GM21825 (cell line): ENCODE measurements around the gene ZNF260.
"Not testable (repeated sequence)": the region's sequence is repeated elsewhere in the genome, so short reads cannot be mapped to it uniquely, and the experiment has no call there.

Experiments
- ATAC-seq: cut with Tn5 transposase; IDR thresholded peaks from one replicate; pipeline ENCODE4 v1.9.1; 2021; ENCODE audit warnings: mild to moderate bottlenecking, moderate library complexity; ENCODE audit not compliant: unreplicated experiment

ZNF260 gene

GRCh38 chr19:36528194-36528920 lies at the start of gene ZNF260:
Gene ZNF260 (minus strand): TSS chr19:36528271. CDS start chr19:36515238, 13,033 bp downstream.
- peak; percentile 76 for ATAC-seq

GRCh38 chr19:36577271-36577996 lies 49.4 kb upstream of the ZNF260 start:
- no peak for ATAC-seq

- ATAC-seq, result no peak
Measured at GRCh38 chr19:36574741-36575140, 46.7 kb upstream of the ZNF260 start.

GRCh38 chr19:36573895-36574720 lies 46.0 kb upstream of the ZNF260 start:
- no peak for ATAC-seq

GRCh38 chr19:36573020-36573894 lies 45.2 kb upstream of the ZNF260 start, which contains the start of gene ZNF529:
Gene ZNF529 (minus strand): TSS chr19:36573292. CDS start chr19:36572346, 946 bp downstream.
- ATAC-seq, result peak; percentile 92

GRCh38 chr19:36572593-36573019 lies 44.5 kb upstream of the ZNF260 start:
- ATAC-seq, result no peak

- ATAC-seq, result no peak
Measured at GRCh38 chr19:36564391-36564790, 36.3 kb upstream of the ZNF260 start.

- ATAC-seq, result no peak
Measured at GRCh38 chr19:36547001-36547732, 19.1 kb upstream of the ZNF260 start.

- ATAC-seq, result peak; percentile 12
Measured at GRCh38 chr19:36528921-36529518, 949 bp upstream of the ZNF260 start.

GRCh38 chr19:36527873-36528193 lies 238 bp downstream of the ZNF260 start:
- no peak for ATAC-seq

GRCh38 chr19:36527341-36527740 lies 730 bp downstream of the ZNF260 start:
- no peak for ATAC-seq

GRCh38 chr19:36526581-36526980 lies 1.5 kb downstream of the ZNF260 start:
- ATAC-seq, result no peak

- ATAC-seq, result no peak
Measured at GRCh38 chr19:36524617-36525016, 3.5 kb downstream of the ZNF260 start.

- no peak for ATAC-seq
Measured at GRCh38 chr19:36514012-36514612, 14.0 kb downstream of the ZNF260 start.

- no peak for ATAC-seq
Measured at GRCh38 chr19:36508325-36508724, 19.7 kb downstream of the ZNF260 start.

GRCh38 chr19:36501973-36502372 lies 26.1 kb downstream of the ZNF260 start:
- no peak for ATAC-seq

- ATAC-seq, result no peak
Measured at GRCh38 chr19:36497001-36497400, 31.1 kb downstream of the ZNF260 start.

GRCh38 chr19:36492689-36493453 lies 35.2 kb downstream of the ZNF260 start:
- ATAC-seq, result not testable (repeated sequence)
